ENCODE data around the gene TRIP13. TPM values are rescaled to one million over a fixed set of nuclear protein-coding genes. Genes with fewer than 3 reads are reported as not detected.

The TRIP13 gene
- polyA plus RNA-seq, 3 donors, result 0.24 to 1.2 TPM; not detected in 1

- Histone ChIP-seq H3K4me3 (replicated peaks in 1 of 3; ENCODE audit: low read depth in 2 of 3, low read length in 3 of 3) (no peak overlapping the region), H3K4me1 (ENCODE audit: control insufficient read depth in 1 of 2, insufficient read depth in 2 of 2, low read length in 2 of 2) (no peaks in the 10 kb centered on the region), H4K20me1 (ENCODE audit: insufficient read depth, low read length) (no peaks in the 10 kb centered on the region), H3K9me3 (replicated peaks in 1 of 2; ENCODE audit: control insufficient read depth in 1 of 2, insufficient read depth in 1 of 2, low read length in 2 of 2) (no peaks in the 10 kb centered on the region), H3K4me2 (replicated peaks; ENCODE audit: extremely low read depth, low read length, poor library complexity, severe bottlenecking) (no peak overlapping the region), H3K79me2 (ENCODE audit: insufficient read depth, low read length) (no peaks in the 10 kb centered on the region), H2AFZ (ENCODE audit: insufficient read depth, low read depth, low read length, poor library complexity, severe bottlenecking) (no peak overlapping the region), H3K36me3 (replicated peaks in 1 of 2; ENCODE audit: control insufficient read depth in 1 of 2, insufficient read depth in 2 of 2, low read length in 2 of 2) (peaks cover 6 to 37% of the 10 kb centered on the region in 2 donors), H3K27me3 (ENCODE audit: control insufficient read depth in 2 of 2, insufficient read depth in 2 of 2, low read length in 2 of 2) (no peaks in the 10 kb centered on the region), H3K9ac (ENCODE audit: insufficient read depth, low read length, poor library complexity, severe bottlenecking) (no peak overlapping the region), H3K27ac (ENCODE audit: low read depth in 1 of 2, low read length in 2 of 2) (no peak overlapping the region)
- Mint-ChIP-seq H3K27ac (no peak overlapping the region), H3K9me3 (no peaks in the 10 kb centered on the region), H3K36me3 (peaks cover 27 to 45% of the 10 kb centered on the region in 2 donors), H3K4me3 (no peak overlapping the region), H3K4me1 (no peaks in the 10 kb centered on the region), H3K27me3 (ENCODE audit: low read depth in 3 of 3) (no peaks in the 10 kb centered on the region)
- DNase-seq, result no peak
- TF ChIP-seq CTCF (IDR thresholded peaks at IDR 0.05), result no peak
- intact Hi-C loops (cut with micrococcal nuclease), result loop anchor here (5.0 to 10.0 kb wide), 3 partner anchors 228 to 456 kb away; partner anchors contain the start of gene EXOC3 (in 1 of the 2)
- 95% methylated on average over 3 of the region's 4 CpGs for WGBS (ENCODE audit: insufficient coverage)
Measured at GRCh38 chr5:900781-901180, 8.1 kb downstream of the TRIP13 start.

GRCh38 chr5:902129-902916, 9.6 kb downstream of the TRIP13 start:
- Histone ChIP-seq H2AFZ (ENCODE audit: insufficient read depth, low read depth, low read length, poor library complexity, severe bottlenecking) (peak overlapping the region; percentile 21), H3K27me3 (ENCODE audit: control insufficient read depth in 2 of 2, insufficient read depth in 2 of 2, low read length in 2 of 2) (no peaks in the 10 kb centered on the region), H4K20me1 (ENCODE audit: insufficient read depth, low read length) (no peaks in the 10 kb centered on the region), H3K4me2 (replicated peaks; ENCODE audit: extremely low read depth, low read length, poor library complexity, severe bottlenecking) (no peak overlapping the region), H3K36me3 (replicated peaks in 1 of 2; ENCODE audit: control insufficient read depth in 1 of 2, insufficient read depth in 2 of 2, low read length in 2 of 2) (peaks cover 8 to 37% of the 10 kb centered on the region in 2 donors), H3K9ac (ENCODE audit: insufficient read depth, low read length, poor library complexity, severe bottlenecking) (no peak overlapping the region), H3K79me2 (ENCODE audit: insufficient read depth, low read length) (no peaks in the 10 kb centered on the region), H3K4me3 (replicated peaks in 1 of 3; ENCODE audit: low read depth in 2 of 3, low read length in 3 of 3) (no peak overlapping the region), H3K27ac (ENCODE audit: low read depth in 1 of 2, low read length in 2 of 2) (no peak overlapping the region), H3K9me3 (replicated peaks in 1 of 2; ENCODE audit: control insufficient read depth in 1 of 2, insufficient read depth in 1 of 2, low read length in 2 of 2) (no peaks in the 10 kb centered on the region), H3K4me1 (ENCODE audit: control insufficient read depth in 1 of 2, insufficient read depth in 2 of 2, low read length in 2 of 2) (no peaks in the 10 kb centered on the region)
- 100% methylated on average over 8 of the region's 16 CpGs for WGBS (ENCODE audit: insufficient coverage)
- Mint-ChIP-seq H3K27me3 (ENCODE audit: low read depth in 3 of 3) (no peaks in the 10 kb centered on the region), H3K27ac (peak overlapping the region in 1 of 7 donors; percentile 13), H3K9me3 (no peaks in the 10 kb centered on the region), H3K36me3 (peaks cover 26 to 47% of the 10 kb centered on the region in 2 donors), H3K4me3 (no peak overlapping the region), H3K4me1 (no peaks in the 10 kb centered on the region)
- intact Hi-C loops (cut with micrococcal nuclease), result loop anchor here (5.0 to 10.0 kb wide), 3 partner anchors 230 to 458 kb away; partner anchors contain the start of gene EXOC3 (in 1 of the 2)
- no peak for TF ChIP-seq CTCF (IDR thresholded peaks at IDR 0.05)
- DNase-seq, result no peak
